ENCODE measurements around the gene DDX39B. TPM values are rescaled to one million over a fixed set of nuclear protein-coding genes. Genes with fewer than 3 reads are reported as not detected.

Gene DDX39B
- total RNA-seq, 1 donor from 2014 or later, result 331 TPM

DNA sequence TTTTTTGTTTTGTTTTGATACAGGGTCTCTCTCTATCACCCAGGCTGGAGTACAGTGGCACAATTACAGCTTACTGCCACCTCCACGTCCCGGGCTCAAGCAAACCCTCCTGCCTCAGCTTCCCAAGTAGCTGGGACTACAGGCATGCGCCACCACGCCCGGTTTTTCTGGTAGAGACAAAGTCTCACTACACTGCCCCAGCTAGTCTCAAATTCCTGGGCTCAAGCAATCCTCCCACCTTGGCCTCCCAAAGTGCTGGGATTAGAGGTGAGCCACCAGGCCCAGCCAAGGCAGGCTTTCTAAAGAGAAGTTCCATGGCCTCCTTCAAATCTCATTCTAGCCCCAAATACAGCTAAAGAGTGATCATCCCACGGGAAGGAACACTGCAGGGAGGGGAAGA lies 7.8 kb downstream of the DDX39B start:
- TF ChIP-seq CTCF (IDR thresholded peaks at IDR 0.05), result no peak
- Mint-ChIP-seq H3K27ac (ENCODE audit: unreplicated experiment) (no peak overlapping the region), H3K27me3 (ENCODE audit: unreplicated experiment) (no peaks in the 10 kb centered on the region), H3K9me3 (ENCODE audit: unreplicated experiment) (no peaks in the 10 kb centered on the region), H3K36me3 (ENCODE audit: unreplicated experiment) (peaks cover 70% of the 10 kb centered on the region), H3K4me1 (ENCODE audit: unreplicated experiment) (peaks cover 12% of the 10 kb centered on the region), H3K4me3 (ENCODE audit: unreplicated experiment) (no peak overlapping the region)
- no peak for DNase-seq (ENCODE audit: extremely low spot score, unreplicated experiment)

GRCh38 chr6:31533455-31533841 lies 8.4 kb downstream of the DDX39B start:
- Mint-ChIP-seq H3K4me3 (ENCODE audit: unreplicated experiment) (no peak overlapping the region), H3K9me3 (ENCODE audit: unreplicated experiment) (no peaks in the 10 kb centered on the region), H3K36me3 (ENCODE audit: unreplicated experiment) (peaks cover 65% of the 10 kb centered on the region), H3K4me1 (ENCODE audit: unreplicated experiment) (peaks cover 6% of the 10 kb centered on the region), H3K27ac (ENCODE audit: unreplicated experiment) (no peak overlapping the region), H3K27me3 (ENCODE audit: unreplicated experiment) (no peaks in the 10 kb centered on the region)
- no peak for TF ChIP-seq CTCF (IDR thresholded peaks at IDR 0.05)
- DNase-seq (ENCODE audit: extremely low spot score, unreplicated experiment), result no peak

GRCh38 chr6:31532644-31533454 lies 9.0 kb downstream of the DDX39B start:
- no peaks in the 10 kb centered on the region for H3K27me3 Mint-ChIP-seq (ENCODE audit: unreplicated experiment)
- peaks cover 3% of the 10 kb centered on the region for H3K4me1 Mint-ChIP-seq (ENCODE audit: unreplicated experiment)
- no peak for TF ChIP-seq CTCF (IDR thresholded peaks at IDR 0.05)
- no peak overlapping the region for H3K27ac Mint-ChIP-seq (ENCODE audit: unreplicated experiment)
- no peak overlapping the region for H3K4me3 Mint-ChIP-seq (ENCODE audit: unreplicated experiment)
- DNase-seq (ENCODE audit: extremely low spot score, unreplicated experiment), result no peak
- no peaks in the 10 kb centered on the region for H3K9me3 Mint-ChIP-seq (ENCODE audit: unreplicated experiment)
- H3K36me3 Mint-ChIP-seq (ENCODE audit: unreplicated experiment), result peaks cover 62% of the 10 kb centered on the region

GRCh38 chr6:31531771-31532643 lies 9.8 kb downstream of the DDX39B start:
- H3K27ac Mint-ChIP-seq (ENCODE audit: unreplicated experiment), result no peak overlapping the region
- H3K4me3 Mint-ChIP-seq (ENCODE audit: unreplicated experiment), result no peak overlapping the region
- no peaks in the 10 kb centered on the region for H3K4me1 Mint-ChIP-seq (ENCODE audit: unreplicated experiment)
- H3K9me3 Mint-ChIP-seq (ENCODE audit: unreplicated experiment), result no peaks in the 10 kb centered on the region
- no peak for TF ChIP-seq CTCF (IDR thresholded peaks at IDR 0.05)
- no peaks in the 10 kb centered on the region for H3K27me3 Mint-ChIP-seq (ENCODE audit: unreplicated experiment)
- peaks cover 58% of the 10 kb centered on the region for H3K36me3 Mint-ChIP-seq (ENCODE audit: unreplicated experiment)
- DNase-seq (ENCODE audit: extremely low spot score, unreplicated experiment), result no peak

- Mint-ChIP-seq H3K36me3 (ENCODE audit: unreplicated experiment) (peaks cover 52% of the 10 kb centered on the region), H3K27ac (ENCODE audit: unreplicated experiment) (no peak overlapping the region)
- DNase-seq (ENCODE audit: extremely low spot score, unreplicated experiment), result no peak
Measured at GRCh38 chr6:31531162-31531561, 10.6 kb downstream of the DDX39B start.

More at GRCh38 chr6:31531162-31531561, 10.6 kb downstream of the DDX39B start:
- H3K4me3 Mint-ChIP-seq (ENCODE audit: unreplicated experiment), result no peak overlapping the region
- no peaks in the 10 kb centered on the region for H3K9me3 Mint-ChIP-seq (ENCODE audit: unreplicated experiment)
- no peaks in the 10 kb centered on the region for H3K27me3 Mint-ChIP-seq (ENCODE audit: unreplicated experiment)
- no peak for TF ChIP-seq CTCF (IDR thresholded peaks at IDR 0.05)
- H3K4me1 Mint-ChIP-seq (ENCODE audit: unreplicated experiment), result peaks cover 4% of the 10 kb centered on the region

All from osteocyte (in vitro differentiated cells).